Prostate gland (tissue), 2 donors: ENCODE measurements around the gene CLDN5.

Experiments
- CTCF ChIP-seq, 4 experiments: fragments of 200-600 bp in 2 of 4; fragments of 450-650 bp in 2 of 4; sonication (generic) in 2 of 4; IDR thresholded peaks; 1 replicate in 3 of 4; 2 replicates in 1 of 4; pipeline ENCODE4 v1.5.1; 2016 to 2019; ENCODE audit warnings: antibody characterized with exemption in 4 of 4, mild to moderate bottlenecking in 2 of 4, moderate library complexity in 2 of 4
- POLR2A ChIP-seq: fragments of 450-650 bp; IDR thresholded peaks from one replicate; pipeline ENCODE4 v1.6.1; 2016; ENCODE audit warnings: antibody characterized with exemption, mild to moderate bottlenecking
- POLR2AphosphoS5 ChIP-seq: sonication (generic); formaldehyde crosslinking; IDR thresholded peaks from one replicate; pipeline ENCODE4 v1.6.1; 2017; ENCODE audit warnings: antibody characterized with exemption

DNA sequence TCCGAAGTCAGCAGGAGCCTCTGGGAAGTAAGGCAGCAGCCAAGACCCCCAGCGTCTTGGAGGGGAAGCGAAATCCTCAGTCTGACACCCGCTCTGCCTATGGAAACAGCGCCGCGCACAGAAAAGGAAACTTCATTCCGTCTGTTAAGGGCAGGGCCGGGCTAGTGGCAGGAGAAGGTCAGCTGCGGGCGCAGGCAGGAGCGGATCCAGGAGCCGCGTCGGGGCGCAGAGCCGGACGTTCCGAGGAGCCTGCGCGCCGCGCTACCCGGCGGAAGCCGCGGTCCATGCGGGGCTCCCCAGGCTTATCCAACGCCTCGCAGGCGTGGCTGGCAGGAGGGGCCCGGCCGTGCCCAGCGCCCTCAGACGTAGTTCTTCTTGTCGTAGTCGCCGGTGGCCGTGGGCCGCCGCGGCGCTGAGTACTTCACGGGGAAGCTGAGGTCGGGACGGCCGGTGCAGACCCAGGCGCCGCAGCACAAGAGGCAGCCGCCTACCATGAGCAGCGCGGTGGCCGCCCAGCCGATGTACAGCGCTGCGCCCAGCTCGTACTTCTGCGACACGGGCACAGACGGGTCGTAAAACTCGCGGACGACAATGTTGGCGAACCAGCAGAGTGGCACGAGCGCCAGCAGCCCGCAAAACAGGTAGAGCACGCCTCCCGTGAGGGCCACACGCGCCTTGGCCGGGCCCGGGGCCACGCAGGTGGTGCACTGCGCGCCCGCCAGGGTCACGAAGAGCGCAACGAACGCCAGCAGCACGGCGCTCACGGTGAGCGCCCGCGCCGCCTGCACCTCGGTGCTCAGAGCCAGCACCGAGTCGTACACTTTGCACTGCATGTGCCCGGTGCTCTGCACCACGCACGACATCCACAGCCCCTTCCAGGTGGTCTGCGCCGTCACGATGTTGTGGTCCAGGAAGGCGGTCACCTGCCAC, 705 bp downstream of the CLDN5 start:
- no peak for TF ChIP-seq POLR2A
- no peak for TF ChIP-seq CTCF (IDR thresholded peaks at IDR 0.05)
- TF ChIP-seq POLR2AphosphoS5: no peak
